Activated T-helper 1 cell treated with anti-CD3 and anti-CD28 coated beads, Interleukin-12 subunit alpha, Interleukin-12 subunit beta, Interleukin-2, Interleukin-4 antibody, amounts not matched to agents 30 ng/mL and 10 ng/mL and 1 ng/mL, durations not matched to agents 14 hours and 24 hours and 36 hours (primary cell): ENCODE results near the gene RGL3. TPM values are rescaled to one million over a fixed set of nuclear protein-coding genes. Genes with fewer than 3 reads are reported as not detected.
"Not testable (repeated sequence)": the region's sequence is repeated elsewhere in the genome, so short reads cannot be mapped to it uniquely, and the experiment has no call there.

Experiments used
- DNase-seq: peaks from one replicate; pipeline ENCODE4 v3.0.0; 2021; ENCODE audit warnings: low spot score
- H3K27ac Mint-ChIP-seq: one replicate; pipeline ENCODE4 v1.8.0; 2021; ENCODE audit warnings: mild to moderate bottlenecking, mixed read lengths
- H3K27me3 Mint-ChIP-seq: one replicate; pipeline ENCODE4 v1.8.0; 2022; ENCODE audit warnings: mild to moderate bottlenecking, moderate library complexity, mixed read lengths; ENCODE audit not compliant: insufficient read depth
- H3K36me3 Mint-ChIP-seq: one replicate; pipeline ENCODE4 v1.8.0; 2021; ENCODE audit warnings: low read depth, mixed read lengths
- H3K4me1 Mint-ChIP-seq: one replicate; pipeline ENCODE4 v1.8.0; 2021; ENCODE audit warnings: low read depth, mixed read lengths
- H3K4me3 Mint-ChIP-seq: one replicate; pipeline ENCODE4 v1.8.0; 2021; ENCODE audit warnings: mild to moderate bottlenecking, moderate library complexity, mixed read lengths
- H3K9me3 Mint-ChIP-seq: one replicate; pipeline ENCODE4 v1.8.0; 2021; ENCODE audit warnings: mixed read lengths
- intact Hi-C: fragments of 100-400 bp; cut with micrococcal nuclease; formaldehyde crosslinking; loops from one replicate; pipeline ENCODE4 v1.15.1; 2024
- total RNA-seq: library from RNA; stranded (reverse); gene quantifications from 2 replicates; pipeline ENCODE4 v1.2.3, GENCODE V29; 2022

The RGL3 gene
- total RNA-seq, 1 donor from 2014 or later = not detected

- H3K27ac Mint-ChIP-seq = no peak overlapping the region
- intact Hi-C loops = no loop called here
- no peaks in the 10 kb centered on the region for H3K27me3 Mint-ChIP-seq
- no peaks in the 10 kb centered on the region for H3K9me3 Mint-ChIP-seq
- no peaks in the 10 kb centered on the region for H3K4me1 Mint-ChIP-seq
- H3K4me3 Mint-ChIP-seq = no peak overlapping the region
- DNase-seq = no peak
- H3K36me3 Mint-ChIP-seq = peaks cover 19% of the 10 kb centered on the region
Measured at GRCh38 chr19:11446271-11446651, 27.1 kb upstream of the RGL3 start.

- H3K4me3 Mint-ChIP-seq = no peak overlapping the region
- no peaks in the 10 kb centered on the region for H3K9me3 Mint-ChIP-seq
- DNase-seq = no peak
- no peak overlapping the region for H3K27ac Mint-ChIP-seq
- H3K27me3 Mint-ChIP-seq = no peaks in the 10 kb centered on the region
- peaks cover 23% of the 10 kb centered on the region for H3K36me3 Mint-ChIP-seq
- no peaks in the 10 kb centered on the region for H3K4me1 Mint-ChIP-seq
- intact Hi-C loops = no loop called here
Measured at GRCh38 chr19:11445141-11445540, 26.0 kb upstream of the RGL3 start.

GRCh38 chr19:11444059-11444458 lies 24.9 kb upstream of the RGL3 start:
- Mint-ChIP-seq H3K4me1 (no peaks in the 10 kb centered on the region), H3K9me3 (no peaks in the 10 kb centered on the region), H3K27me3 (no peaks in the 10 kb centered on the region), H3K27ac (no peak overlapping the region), H3K36me3 (peaks cover 21% of the 10 kb centered on the region), H3K4me3 (no peak overlapping the region)
- no peak for DNase-seq
- intact Hi-C loops = no loop called here

GRCh38 chr19:11437955-11438354 lies 18.8 kb upstream of the RGL3 start:
- peaks cover 3% of the 10 kb centered on the region for H3K27me3 Mint-ChIP-seq
- no peak overlapping the region for H3K27ac Mint-ChIP-seq
- intact Hi-C loops = loop anchor here (10.0 kb wide), 2 partner anchors 487 to 1333 kb away; partner anchors contain the start of genes ANGPTL6, PPAN and ZNF700
- H3K4me1 Mint-ChIP-seq = peaks cover 19% of the 10 kb centered on the region
- peak overlapping the region; percentile 73 for H3K4me3 Mint-ChIP-seq
- H3K9me3 Mint-ChIP-seq = no peaks in the 10 kb centered on the region
- no peak for DNase-seq
- H3K36me3 Mint-ChIP-seq = peaks cover 27% of the 10 kb centered on the region

GRCh38 chr19:11435833-11436313 lies 16.8 kb upstream of the RGL3 start:
- no peak for DNase-seq

GRCh38 chr19:11435057-11435832 lies 16.1 kb upstream of the RGL3 start, which contains the start of the genes ODAD3 and PRKCSH:
Gene ODAD3 (minus strand): TSS chr19:11435121. CDS start chr19:11435016, 105 bp downstream.
Gene PRKCSH (plus strand): TSS chr19:11435635. CDS start chr19:11436118, 483 bp downstream.
- DNase-seq = peak; percentile 99
- no peaks in the 10 kb centered on the region for H3K9me3 Mint-ChIP-seq
- intact Hi-C loops = loop anchor here (1.0 to 10.0 kb wide), 15 partner anchors 13 to 1330 kb away; partner anchors contain the start of genes ANGPTL6, CCDC159, ECSIT and ELOF1
- H3K4me3 Mint-ChIP-seq = peak within 1 kb of the TSS; percentile 99
- H3K36me3 Mint-ChIP-seq = peaks cover 16% of the 10 kb centered on the region
- peaks cover 19% of the 10 kb centered on the region for H3K4me1 Mint-ChIP-seq
- H3K27ac Mint-ChIP-seq = peak within 1 kb of the TSS; percentile 96
- H3K27me3 Mint-ChIP-seq = peaks cover 6% of the 10 kb centered on the region

More at GRCh38 chr19:11435833-11436313, 16.8 kb upstream of the RGL3 start:
- H3K4me3 Mint-ChIP-seq = peak overlapping the region; percentile 99
- peaks cover 3% of the 10 kb centered on the region for H3K27me3 Mint-ChIP-seq
- H3K27ac Mint-ChIP-seq = peak overlapping the region; percentile 96
- peaks cover 19% of the 10 kb centered on the region for H3K4me1 Mint-ChIP-seq
- intact Hi-C loops = loop anchor here (1.0 to 10.0 kb wide), 15 partner anchors 14 to 1331 kb away; partner anchors contain the start of genes ANGPTL6, CCDC159, ECSIT and ELOF1
- no peaks in the 10 kb centered on the region for H3K9me3 Mint-ChIP-seq
- peaks cover 19% of the 10 kb centered on the region for H3K36me3 Mint-ChIP-seq

GRCh38 chr19:11434703-11435056 lies 15.6 kb upstream of the RGL3 start:
- DNase-seq = no peak
- Mint-ChIP-seq H3K4me3 (peak overlapping the region; percentile 99), H3K36me3 (peaks cover 16% of the 10 kb centered on the region), H3K27ac (peak overlapping the region; percentile 96), H3K9me3 (no peaks in the 10 kb centered on the region), H3K4me1 (peaks cover 19% of the 10 kb centered on the region), H3K27me3 (peaks cover 6% of the 10 kb centered on the region)
- intact Hi-C loops = loop anchor here (1.0 to 10.0 kb wide), 15 partner anchors 12 to 1330 kb away; partner anchors contain the start of genes ANGPTL6, CCDC159, ECSIT and ELOF1

GRCh38 chr19:11433526-11433925 lies 14.4 kb upstream of the RGL3 start:
- intact Hi-C loops = loop anchor here (10.0 kb wide), 2 partner anchors 491 to 1329 kb away; partner anchors contain the start of genes ANGPTL6, PPAN and ZNF700
- H3K27me3 Mint-ChIP-seq, H3K9me3 Mint-ChIP-seq, DNase-seq, H3K27ac Mint-ChIP-seq: not testable (repeated sequence)
- H3K4me1 Mint-ChIP-seq = peaks cover 19% of the 10 kb centered on the region
- H3K36me3 Mint-ChIP-seq = peaks cover 14% of the 10 kb centered on the region
- H3K4me3 Mint-ChIP-seq = peak overlapping the region; percentile 11

- Mint-ChIP-seq H3K4me3 (no peak overlapping the region), H3K27me3 (peaks cover 31% of the 10 kb centered on the region), H3K4me1 (peaks cover 16% of the 10 kb centered on the region)
Measured at GRCh38 chr19:11426656-11427055, 7.5 kb upstream of the RGL3 start.

GRCh38 chr19:11425719-11426457 lies 6.8 kb upstream of the RGL3 start:
- Mint-ChIP-seq H3K4me3 (no peak overlapping the region), H3K36me3 (no peaks in the 10 kb centered on the region), H3K9me3 (no peaks in the 10 kb centered on the region), H3K27me3 (peaks cover 39% of the 10 kb centered on the region), H3K4me1 (peaks cover 24% of the 10 kb centered on the region), H3K27ac (no peak overlapping the region)
- DNase-seq = no peak
- intact Hi-C loops = no loop called here

More at GRCh38 chr19:11426656-11427055, 7.5 kb upstream of the RGL3 start:
- intact Hi-C loops = no loop called here
- no peak overlapping the region for H3K27ac Mint-ChIP-seq
- DNase-seq = no peak
- no peaks in the 10 kb centered on the region for H3K36me3 Mint-ChIP-seq
- no peaks in the 10 kb centered on the region for H3K9me3 Mint-ChIP-seq

- peaks cover 51% of the 10 kb centered on the region for H3K27me3 Mint-ChIP-seq
- H3K27ac Mint-ChIP-seq = no peak overlapping the region
- H3K4me3 Mint-ChIP-seq = no peak overlapping the region
- no peaks in the 10 kb centered on the region for H3K36me3 Mint-ChIP-seq
- intact Hi-C loops = loop anchor here (5.0 kb wide), 1 partner anchor 59 kb away; the partner anchor contains the start of gene ELAVL3
- peaks cover 31% of the 10 kb centered on the region for H3K4me1 Mint-ChIP-seq
- no peak for DNase-seq
- no peaks in the 10 kb centered on the region for H3K9me3 Mint-ChIP-seq
Measured at GRCh38 chr19:11423791-11424181, 4.7 kb upstream of the RGL3 start.

GRCh38 chr19:11423164-11423790 lies 4.2 kb upstream of the RGL3 start:
- intact Hi-C loops = loop anchor here (5.0 kb wide), 1 partner anchor 59 kb away; the partner anchor contains the start of gene ELAVL3
- H3K9me3 Mint-ChIP-seq = no peaks in the 10 kb centered on the region
- no peaks in the 10 kb centered on the region for H3K36me3 Mint-ChIP-seq
- no peak overlapping the region for H3K27ac Mint-ChIP-seq
- H3K4me1 Mint-ChIP-seq = peaks cover 31% of the 10 kb centered on the region
- DNase-seq = no peak
- H3K4me3 Mint-ChIP-seq = no peak overlapping the region
- peaks cover 55% of the 10 kb centered on the region for H3K27me3 Mint-ChIP-seq
